ENCODE data around the gene PDE2A.

- TF ChIP-seq, protein P1, sequence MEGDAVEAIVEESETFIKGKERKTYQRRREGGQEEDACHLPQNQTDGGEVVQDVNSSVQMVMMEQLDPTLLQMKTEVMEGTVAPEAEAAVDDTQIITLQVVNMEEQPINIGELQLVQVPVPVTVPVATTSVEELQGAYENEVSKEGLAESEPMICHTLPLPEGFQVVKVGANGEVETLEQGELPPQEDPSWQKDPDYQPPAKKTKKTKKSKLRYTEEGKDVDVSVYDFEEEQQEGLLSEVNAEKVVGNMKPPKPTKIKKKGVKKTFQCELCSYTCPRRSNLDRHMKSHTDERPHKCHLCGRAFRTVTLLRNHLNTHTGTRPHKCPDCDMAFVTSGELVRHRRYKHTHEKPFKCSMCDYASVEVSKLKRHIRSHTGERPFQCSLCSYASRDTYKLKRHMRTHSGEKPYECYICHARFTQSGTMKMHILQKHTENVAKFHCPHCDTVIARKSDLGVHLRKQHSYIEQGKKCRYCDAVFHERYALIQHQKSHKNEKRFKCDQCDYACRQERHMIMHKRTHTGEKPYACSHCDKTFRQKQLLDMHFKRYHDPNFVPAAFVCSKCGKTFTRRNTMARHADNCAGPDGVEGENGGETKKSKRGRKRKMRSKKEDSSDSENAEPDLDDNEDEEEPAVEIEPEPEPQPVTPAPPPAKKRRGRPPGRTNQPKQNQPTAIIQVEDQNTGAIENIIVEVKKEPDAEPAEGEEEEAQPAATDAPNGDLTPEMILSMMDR (conservative IDR thresholded peaks at IDR 0.05; ENCODE audit: low read depth, low read length) = no peak
- TF ChIP-seq EZH2 (IDR thresholded peaks at IDR 0.05; ENCODE audit: borderline replicate concordance, low read depth, low read length, poor library complexity, severe bottlenecking) = no peak
Measured at GRCh38 chr11:72718101-72718501, 43.9 kb upstream of the PDE2A start.
